Keratinocyte (primary cell): ENCODE data around the gene SOD1.

Experiments used
- EZH2 ChIP-seq: IDR thresholded peaks from one replicate; pipeline ENCODE4 v1.6.1; 2012; ENCODE audit warnings: inconsistent platforms, mild to moderate bottlenecking, low read length, moderate library complexity
- TF ChIP-seq, protein P1 (sequence below), 3 experiments: IDR thresholded peaks in 1 of 3; conservative IDR thresholded peaks in 1 of 3; optimal IDR thresholded peaks in 1 of 3; 2 replicates in 2 of 3; 3 replicates in 1 of 3; pipeline versions ENCODE3 to v1.5.1; 2011; ENCODE audit warnings: low read length in 3 of 3, mild to moderate bottlenecking in 3 of 3, moderate library complexity in 2 of 3, control low read depth in 1 of 3, inconsistent platforms in 1 of 3; ENCODE audit not compliant: insufficient read depth in 2 of 3; ENCODE audit errors: extremely low read depth in 1 of 3

DNA sequence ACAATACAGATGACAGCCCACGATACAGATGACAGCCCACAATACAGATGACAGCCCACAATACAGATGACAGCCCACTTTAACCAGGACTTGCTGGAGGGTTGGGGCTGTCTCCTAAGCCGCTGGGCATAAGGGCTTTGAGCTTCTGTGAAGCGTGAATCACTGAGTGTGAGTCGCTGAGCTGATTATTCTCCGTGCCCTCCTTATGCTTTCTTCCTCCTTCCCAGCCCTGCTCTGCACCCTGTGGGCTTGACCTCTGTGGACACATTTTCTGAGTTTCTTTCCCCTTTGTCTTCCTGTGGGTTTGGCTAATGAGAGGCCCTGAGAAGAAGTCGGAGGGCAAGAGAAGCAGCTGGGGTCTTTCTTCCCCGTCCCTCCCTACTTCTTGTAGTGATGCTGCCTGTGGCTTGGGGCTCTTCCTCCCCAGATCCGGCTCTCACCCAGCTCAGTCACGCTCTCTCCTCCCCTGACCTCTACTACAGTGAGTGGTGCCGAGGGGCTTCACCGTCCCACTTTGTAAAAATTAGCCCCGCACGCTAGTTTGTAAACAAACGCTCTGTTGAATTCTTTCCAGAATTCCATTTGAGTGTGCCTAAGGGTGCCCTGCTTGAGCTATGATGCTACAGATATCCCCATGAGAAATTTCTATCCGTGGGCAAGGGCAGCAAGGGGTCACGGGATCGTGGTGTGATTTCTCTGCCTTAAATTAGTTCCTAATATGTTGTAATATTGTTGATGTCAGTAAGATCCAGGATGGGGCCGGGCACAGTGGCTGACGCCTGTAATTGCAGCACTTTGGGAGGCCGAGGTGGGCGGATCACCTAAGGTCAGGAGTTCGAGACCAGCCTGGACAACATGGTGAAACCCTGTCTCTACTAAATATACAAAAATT lies 46.4 kb upstream of the SOD1 start:
- TF ChIP-seq, protein P1, sequence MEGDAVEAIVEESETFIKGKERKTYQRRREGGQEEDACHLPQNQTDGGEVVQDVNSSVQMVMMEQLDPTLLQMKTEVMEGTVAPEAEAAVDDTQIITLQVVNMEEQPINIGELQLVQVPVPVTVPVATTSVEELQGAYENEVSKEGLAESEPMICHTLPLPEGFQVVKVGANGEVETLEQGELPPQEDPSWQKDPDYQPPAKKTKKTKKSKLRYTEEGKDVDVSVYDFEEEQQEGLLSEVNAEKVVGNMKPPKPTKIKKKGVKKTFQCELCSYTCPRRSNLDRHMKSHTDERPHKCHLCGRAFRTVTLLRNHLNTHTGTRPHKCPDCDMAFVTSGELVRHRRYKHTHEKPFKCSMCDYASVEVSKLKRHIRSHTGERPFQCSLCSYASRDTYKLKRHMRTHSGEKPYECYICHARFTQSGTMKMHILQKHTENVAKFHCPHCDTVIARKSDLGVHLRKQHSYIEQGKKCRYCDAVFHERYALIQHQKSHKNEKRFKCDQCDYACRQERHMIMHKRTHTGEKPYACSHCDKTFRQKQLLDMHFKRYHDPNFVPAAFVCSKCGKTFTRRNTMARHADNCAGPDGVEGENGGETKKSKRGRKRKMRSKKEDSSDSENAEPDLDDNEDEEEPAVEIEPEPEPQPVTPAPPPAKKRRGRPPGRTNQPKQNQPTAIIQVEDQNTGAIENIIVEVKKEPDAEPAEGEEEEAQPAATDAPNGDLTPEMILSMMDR (optimal IDR thresholded peaks at IDR 0.05 in 1 of 3, IDR thresholded peaks at IDR 0.05 in 1 of 3, conservative IDR thresholded peaks at IDR 0.05 in 1 of 3; ENCODE audit: extremely low read depth in 1 of 3, insufficient read depth in 2 of 3, low read length in 3 of 3): no peak
- no peak for TF ChIP-seq EZH2
